Central memory CD8-positive, alpha-beta T cell (primary cell): ENCODE results near the gene TMED4.

ENCODE experiments used
- ATAC-seq: fragments of 150-1000 bp; cut with Tn5 transposase; replicated peaks from 2 replicates; pipeline ENCODE4 v1.10.0; 2022; ENCODE audit warnings: mild to moderate bottlenecking, moderate FRiP score, moderate number of reproducible peaks; ENCODE audit not compliant: poor library complexity, severe bottlenecking; ENCODE audit errors: extremely low read depth
- DNase-seq, 2 donors: peaks; one replicate each; pipeline ENCODE4 v3.0.0; 2021; ENCODE audit warnings: low spot score in 2 of 2
- H3K27ac Mint-ChIP-seq: one replicate; pipeline ENCODE4 v1.8.0; 2022; ENCODE audit warnings: low read depth, mild to moderate bottlenecking, moderate library complexity, mixed read lengths
- H3K27me3 Mint-ChIP-seq: one replicate; pipeline ENCODE4 v1.8.0; 2022; ENCODE audit warnings: mixed read lengths
- H3K36me3 Mint-ChIP-seq: one replicate; pipeline ENCODE4 v1.8.0; 2022; ENCODE audit warnings: mild to moderate bottlenecking, moderate library complexity, mixed read lengths; ENCODE audit not compliant: insufficient read depth
- H3K4me1 Mint-ChIP-seq: one replicate; pipeline ENCODE4 v1.8.0; 2022; ENCODE audit warnings: mixed read lengths
- H3K4me3 Mint-ChIP-seq: one replicate; pipeline ENCODE4 v1.8.0; 2022; ENCODE audit warnings: mild to moderate bottlenecking, moderate library complexity, mixed read lengths
- H3K9me3 Mint-ChIP-seq: one replicate; pipeline ENCODE4 v1.8.0; 2022; ENCODE audit warnings: mixed read lengths

The TMED4 gene

GRCh38 chr7:44538798-44539668 lies 43.0 kb downstream of the TMED4 start:
- ATAC-seq (no peak), DNase-seq (no peak)
- Mint-ChIP-seq H3K4me3 (no peak overlapping the region), H3K27me3 (peaks cover 8% of the 10 kb centered on the region), H3K4me1 (peaks cover 6% of the 10 kb centered on the region), H3K27ac (no peak overlapping the region), H3K9me3 (no peaks in the 10 kb centered on the region), H3K36me3 (no peaks in the 10 kb centered on the region)

- Mint-ChIP-seq H3K27me3 (peaks cover 8% of the 10 kb centered on the region), H3K36me3 (no peaks in the 10 kb centered on the region), H3K4me3 (no peak overlapping the region), H3K27ac (no peak overlapping the region), H3K4me1 (peaks cover 6% of the 10 kb centered on the region), H3K9me3 (no peaks in the 10 kb centered on the region)
- DNase-seq = no peak
- no peak for ATAC-seq
Observed at GRCh38 chr7:44538093-44538797, 43.8 kb downstream of the TMED4 start.

- no peak for ATAC-seq
- H3K27ac Mint-ChIP-seq = no peak overlapping the region
- H3K9me3 Mint-ChIP-seq = no peaks in the 10 kb centered on the region
Observed at GRCh38 chr7:44537442-44537841, 44.6 kb downstream of the TMED4 start.

GRCh38 chr7:44536090-44536489 lies 45.9 kb downstream of the TMED4 start:
- Mint-ChIP-seq H3K4me1 (peaks cover 6% of the 10 kb centered on the region), H3K9me3 (no peaks in the 10 kb centered on the region), H3K27me3 (no peaks in the 10 kb centered on the region), H3K4me3 (no peak overlapping the region), H3K36me3 (no peaks in the 10 kb centered on the region), H3K27ac (no peak overlapping the region)
- ATAC-seq (no peak), DNase-seq (no peak)

More at GRCh38 chr7:44537442-44537841, 44.6 kb downstream of the TMED4 start:
- DNase-seq = no peak
- Mint-ChIP-seq H3K4me3 (no peak overlapping the region), H3K4me1 (peaks cover 6% of the 10 kb centered on the region), H3K27me3 (peaks cover 8% of the 10 kb centered on the region), H3K36me3 (no peaks in the 10 kb centered on the region)

- H3K4me1 Mint-ChIP-seq = peaks cover 6% of the 10 kb centered on the region
- no peak for ATAC-seq
Observed at GRCh38 chr7:44535348-44536064, 46.5 kb downstream of the TMED4 start.

GRCh38 chr7:44534501-44534900 lies 47.5 kb downstream of the TMED4 start:
- no peaks in the 10 kb centered on the region for H3K27me3 Mint-ChIP-seq

More at GRCh38 chr7:44535348-44536064, 46.5 kb downstream of the TMED4 start:
- no peaks in the 10 kb centered on the region for H3K27me3 Mint-ChIP-seq
- no peaks in the 10 kb centered on the region for H3K9me3 Mint-ChIP-seq
- no peak overlapping the region for H3K4me3 Mint-ChIP-seq
- H3K27ac Mint-ChIP-seq = no peak overlapping the region
- H3K36me3 Mint-ChIP-seq = no peaks in the 10 kb centered on the region
- DNase-seq = no peak

GRCh38 chr7:44534087-44534486 lies 47.9 kb downstream of the TMED4 start:
- Mint-ChIP-seq H3K4me3 (no peak overlapping the region), H3K9me3 (peaks cover 2% of the 10 kb centered on the region), H3K27me3 (no peaks in the 10 kb centered on the region), H3K36me3 (no peaks in the 10 kb centered on the region), H3K4me1 (peaks cover 6% of the 10 kb centered on the region), H3K27ac (no peak overlapping the region)
- no peak for DNase-seq
- ATAC-seq = no peak

More at GRCh38 chr7:44534501-44534900, 47.5 kb downstream of the TMED4 start:
- no peak overlapping the region for H3K27ac Mint-ChIP-seq
- peaks cover 6% of the 10 kb centered on the region for H3K4me1 Mint-ChIP-seq
- peak; percentile 18 to 28 for DNase-seq
- H3K4me3 Mint-ChIP-seq = no peak overlapping the region
- ATAC-seq = peak; percentile 64
- no peaks in the 10 kb centered on the region for H3K9me3 Mint-ChIP-seq
- no peaks in the 10 kb centered on the region for H3K36me3 Mint-ChIP-seq

- Mint-ChIP-seq H3K27me3 (no peaks in the 10 kb centered on the region), H3K27ac (no peak overlapping the region), H3K9me3 (peaks cover 4% of the 10 kb centered on the region), H3K36me3 (no peaks in the 10 kb centered on the region), H3K4me1 (peaks cover 6% of the 10 kb centered on the region), H3K4me3 (no peak overlapping the region)
- DNase-seq (no peak), ATAC-seq (no peak)
Observed at GRCh38 chr7:44533301-44534055, 48.6 kb downstream of the TMED4 start.

GRCh38 chr7:44531421-44532380 lies 50.3 kb downstream of the TMED4 start:
- Mint-ChIP-seq H3K4me3 (no peak overlapping the region), H3K27me3 (no peaks in the 10 kb centered on the region), H3K27ac (no peak overlapping the region), H3K36me3 (no peaks in the 10 kb centered on the region), H3K9me3 (peaks cover 4% of the 10 kb centered on the region), H3K4me1 (peaks cover 6% of the 10 kb centered on the region)
- no peak for ATAC-seq
- no peak for DNase-seq

GRCh38 chr7:44530990-44531389 lies 51.0 kb downstream of the TMED4 start:
- Mint-ChIP-seq H3K9me3 (peaks cover 4% of the 10 kb centered on the region), H3K4me1 (peaks cover 6% of the 10 kb centered on the region), H3K36me3 (no peaks in the 10 kb centered on the region), H3K27ac (no peak overlapping the region), H3K27me3 (no peaks in the 10 kb centered on the region), H3K4me3 (no peak overlapping the region)
- ATAC-seq (no peak), DNase-seq (no peak)
